ENCODE results near the gene CLEC4A. TPM values are rescaled to one million over a fixed set of nuclear protein-coding genes. Genes with fewer than 3 reads are reported as not detected.

The CLEC4A gene
- total and polyA plus RNA-seq, 2 of the 13 experiments (the other 11 are each of a cell fraction or from before 2014, with no cell fraction given): 0.55 TPM; not detected in 1

DNA sequence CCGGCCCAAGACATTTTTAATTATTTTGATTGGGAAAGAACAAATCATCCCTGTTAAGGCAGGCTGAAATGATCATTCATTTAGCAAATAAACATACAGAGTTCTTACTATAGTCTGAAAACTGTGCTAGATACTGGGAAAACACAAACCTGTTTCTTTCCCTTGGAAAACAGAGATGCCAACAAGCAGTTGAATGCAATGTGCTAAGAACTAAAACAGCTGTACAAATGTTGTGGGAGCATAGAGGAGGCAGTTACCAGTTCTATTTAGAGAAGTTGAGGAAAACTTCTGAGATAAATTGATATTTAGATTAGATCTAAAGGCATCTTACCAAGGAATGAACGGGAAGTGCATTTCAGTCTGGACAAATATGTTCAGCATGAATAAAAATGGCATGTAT, 44.5 kb upstream of the CLEC4A start (continued):
- TF ChIP-seq, protein P1, sequence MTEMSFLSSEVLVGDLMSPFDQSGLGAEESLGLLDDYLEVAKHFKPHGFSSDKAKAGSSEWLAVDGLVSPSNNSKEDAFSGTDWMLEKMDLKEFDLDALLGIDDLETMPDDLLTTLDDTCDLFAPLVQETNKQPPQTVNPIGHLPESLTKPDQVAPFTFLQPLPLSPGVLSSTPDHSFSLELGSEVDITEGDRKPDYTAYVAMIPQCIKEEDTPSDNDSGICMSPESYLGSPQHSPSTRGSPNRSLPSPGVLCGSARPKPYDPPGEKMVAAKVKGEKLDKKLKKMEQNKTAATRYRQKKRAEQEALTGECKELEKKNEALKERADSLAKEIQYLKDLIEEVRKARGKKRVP (CRISPR knock-in tag; IDR thresholded peaks at IDR 0.05): no peak

DNA sequence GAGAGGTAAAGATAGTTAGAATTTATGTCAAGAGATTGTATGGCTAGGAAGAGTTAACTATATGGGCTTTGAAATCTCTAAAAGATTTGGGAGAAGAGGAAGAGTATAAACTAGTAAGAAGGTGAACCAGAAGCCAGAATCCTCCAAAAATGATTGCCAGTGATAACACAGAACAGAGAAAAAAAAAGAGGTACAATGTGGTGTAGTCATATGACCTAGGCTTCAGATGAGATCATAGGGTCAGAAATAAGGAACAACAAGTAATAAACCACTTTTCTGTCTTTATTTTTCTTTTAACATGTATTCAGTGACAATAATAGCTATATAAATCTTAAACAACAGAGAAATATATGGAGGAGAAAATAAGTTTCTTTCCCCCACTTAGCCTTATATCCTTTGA, 43.3 kb upstream of the CLEC4A start:
- ChIA-PET POLR2A (no interaction called here), CTCF (ENCODE audit: low intra/inter-chr PET ratio, low total read pairs) (no interaction called here)
- FAIRE-seq: no peak
- BruUV-seq (replicated peaks): no TSS peak
- Histone ChIP-seq H3K79me2 (ENCODE audit: insufficient read depth, low read length) (peaks cover 26% of the 10 kb centered on the region), H3K9ac (ENCODE audit: insufficient read depth, low read depth, low read length) (no peak overlapping the region), H3K27me3 (ENCODE audit: control insufficient read depth in 1 of 2, insufficient read depth in 2 of 2, low read length in 2 of 2) (no peaks in the 10 kb centered on the region; a peak in 1 of 5 replicates), H3K9me3 (ENCODE audit: low read length) (no peaks in the 10 kb centered on the region), H3K27ac (ENCODE audit: extremely low read length, insufficient read depth, low read length) (no peak overlapping the region), H3K36me3 (replicated peaks in 1 of 2; ENCODE audit: control insufficient read depth in 1 of 2, insufficient read depth in 2 of 2, low read length in 2 of 2) (no peaks in the 10 kb centered on the region), H3K4me3 (replicated peaks in 1 of 3; ENCODE audit: insufficient read depth in 1 of 3, low read depth in 2 of 3, low read length in 3 of 3) (no peak overlapping the region), H3K4me1 (ENCODE audit: insufficient read depth, low read length) (peaks cover 29% of the 10 kb centered on the region), H2AFZ (ENCODE audit: low read length) (no peak overlapping the region), H3K4me2 (ENCODE audit: low read depth, low read length) (0 out of 2 replicates have a peak overlapping the region, but pooled peaks have one; percentile 82), H4K20me1 (ENCODE audit: insufficient read depth, low read length) (no peaks in the 10 kb centered on the region)
- in situ Hi-C loops (cut with HindIII; ENCODE audit: extremely low pct_ligation_motif_present, low pct_unique_long_range_greater_than_20kb) (no loop called here), intact Hi-C loops (cut with micrococcal nuclease; ENCODE audit: unreplicated experiment) (loop anchor here (5.0 kb wide), 1 partner anchor 48 kb away; the partner anchor contains the start of gene FOXJ2)
- DNase-seq (ENCODE audit: low spot score): no peak
- no peak for ATAC-seq
- TF ChIP-seq ZNF572 (CRISPR knock-in tag; IDR thresholded peaks at IDR 0.05): no peak
- TF ChIP-seq ZNF205 (CRISPR knock-in tag; IDR thresholded peaks at IDR 0.05): no peak
- no peak for TF ChIP-seq KDM1A (CRISPR knock-in tag; IDR thresholded peaks at IDR 0.05)
- TF ChIP-seq ZIK1 (CRISPR knock-in tag; IDR thresholded peaks at IDR 0.05; ENCODE audit: borderline replicate concordance, low read depth): no peak
- no peak for TF ChIP-seq ZFP36L2 (CRISPR knock-in tag; IDR thresholded peaks at IDR 0.05)
- TF ChIP-seq ELF4 (CRISPR knock-in tag; IDR thresholded peaks at IDR 0.05; ENCODE audit: borderline replicate concordance): no peak
- no peak for TF ChIP-seq ZMYM3 (CRISPR knock-in tag; IDR thresholded peaks at IDR 0.05)
- TF ChIP-seq HDAC2 (CRISPR knock-in tag; IDR thresholded peaks at IDR 0.05): no peak
- TF ChIP-seq, protein P2, sequence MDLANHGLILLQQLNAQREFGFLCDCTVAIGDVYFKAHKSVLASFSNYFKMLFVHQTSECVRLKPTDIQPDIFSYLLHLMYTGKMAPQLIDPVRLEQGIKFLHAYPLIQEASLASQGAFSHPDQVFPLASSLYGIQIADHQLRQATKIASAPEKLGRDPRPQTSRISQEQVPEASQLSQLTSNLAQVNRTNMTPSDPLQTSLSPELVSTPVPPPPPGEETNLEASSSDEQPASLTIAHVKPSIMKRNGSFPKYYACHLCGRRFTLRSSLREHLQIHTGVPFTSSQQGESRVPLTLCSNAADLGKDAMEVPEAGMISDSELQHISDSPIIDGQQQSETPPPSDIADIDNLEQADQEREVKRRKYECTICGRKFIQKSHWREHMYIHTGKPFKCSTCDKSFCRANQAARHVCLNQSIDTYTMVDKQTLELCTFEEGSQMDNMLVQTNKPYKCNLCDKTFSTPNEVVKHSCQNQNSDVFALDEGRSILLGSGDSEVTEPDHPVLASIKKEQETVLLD (CRISPR knock-in tag; IDR thresholded peaks at IDR 0.05; ENCODE audit: low read depth): no peak
- TF ChIP-seq EZH2 (conservative IDR thresholded peaks at IDR 0.05; ENCODE audit: low read depth, low read length): no peak
- TF ChIP-seq SIN3B (IDR thresholded peaks at IDR 0.05; ENCODE audit: low read length): no peak
